Progenitor cell of endocrine pancreas (in vitro differentiated cells): ENCODE data around the gene GRIK2. TPM values are rescaled to one million over a fixed set of nuclear protein-coding genes. Genes with fewer than 3 reads are reported as not detected.

Experiments used
- DNase-seq: peaks from one replicate; pipeline ENCODE4 v3.0.0; 2021; ENCODE audit warnings: low spot score; ENCODE audit not compliant: unreplicated experiment
- H3K27ac Mint-ChIP-seq: 2 replicates; pipeline ENCODE4 v1.8.0; 2021; ENCODE audit warnings: mild to moderate bottlenecking, moderate library complexity, mixed read lengths
- H3K27me3 Mint-ChIP-seq: 2 replicates; pipeline ENCODE4 v1.8.0; 2021; ENCODE audit warnings: mixed read lengths
- H3K36me3 Mint-ChIP-seq: 2 replicates; pipeline ENCODE4 v1.8.0; 2022; ENCODE audit warnings: mixed read lengths; ENCODE audit not compliant: insufficient read depth
- H3K4me1 Mint-ChIP-seq: 2 replicates; pipeline ENCODE4 v1.8.0; 2021; ENCODE audit warnings: low read depth, mixed read lengths
- H3K4me3 Mint-ChIP-seq: 2 replicates; pipeline ENCODE4 v1.8.0; 2021; ENCODE audit warnings: low read depth, mild to moderate bottlenecking, moderate library complexity, mixed read lengths
- H3K9me3 Mint-ChIP-seq: 2 replicates; pipeline ENCODE4 v1.8.0; 2021; ENCODE audit warnings: low read depth, mixed read lengths
- total RNA-seq: library from RNA; stranded (reverse); gene quantifications from 2 replicates; pipeline ENCODE4 v1.2.1, GENCODE V29; 2021
- TF ChIP-seq, protein P1 (sequence below): fragments of 200-600 bp; sonication (generic); IDR thresholded peaks from one replicate; pipeline ENCODE4 v1.5.0; 2021; ENCODE audit warnings: antibody characterized with exemption, mild to moderate bottlenecking; ENCODE audit not compliant: unreplicated experiment

Gene GRIK2
- total RNA-seq, 1 donor from 2014 or later = 6.3 TPM

DNA sequence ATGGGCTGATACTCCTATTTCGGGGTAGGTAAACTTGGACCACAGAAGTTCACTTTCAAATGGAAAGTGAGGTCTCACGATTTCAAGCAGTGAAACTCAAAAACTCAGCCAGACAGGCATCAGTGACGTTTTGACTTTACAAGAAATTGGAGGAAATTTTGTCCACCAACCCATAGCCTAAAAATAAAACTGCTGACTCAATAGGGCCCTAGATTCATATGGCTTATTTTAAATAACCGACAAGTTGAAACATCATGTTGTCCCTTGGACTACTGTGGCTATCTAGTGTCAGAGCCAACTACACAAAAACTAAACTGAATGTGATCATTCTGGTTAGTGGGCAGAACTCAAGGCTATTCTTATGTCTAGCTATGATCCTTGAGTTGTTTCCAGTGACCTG lies 486.3 kb downstream of the GRIK2 start:
- no peaks in the 10 kb centered on the region for H3K36me3 Mint-ChIP-seq
- H3K27ac Mint-ChIP-seq = no peak overlapping the region
- no peak for DNase-seq
- TF ChIP-seq, protein P1, sequence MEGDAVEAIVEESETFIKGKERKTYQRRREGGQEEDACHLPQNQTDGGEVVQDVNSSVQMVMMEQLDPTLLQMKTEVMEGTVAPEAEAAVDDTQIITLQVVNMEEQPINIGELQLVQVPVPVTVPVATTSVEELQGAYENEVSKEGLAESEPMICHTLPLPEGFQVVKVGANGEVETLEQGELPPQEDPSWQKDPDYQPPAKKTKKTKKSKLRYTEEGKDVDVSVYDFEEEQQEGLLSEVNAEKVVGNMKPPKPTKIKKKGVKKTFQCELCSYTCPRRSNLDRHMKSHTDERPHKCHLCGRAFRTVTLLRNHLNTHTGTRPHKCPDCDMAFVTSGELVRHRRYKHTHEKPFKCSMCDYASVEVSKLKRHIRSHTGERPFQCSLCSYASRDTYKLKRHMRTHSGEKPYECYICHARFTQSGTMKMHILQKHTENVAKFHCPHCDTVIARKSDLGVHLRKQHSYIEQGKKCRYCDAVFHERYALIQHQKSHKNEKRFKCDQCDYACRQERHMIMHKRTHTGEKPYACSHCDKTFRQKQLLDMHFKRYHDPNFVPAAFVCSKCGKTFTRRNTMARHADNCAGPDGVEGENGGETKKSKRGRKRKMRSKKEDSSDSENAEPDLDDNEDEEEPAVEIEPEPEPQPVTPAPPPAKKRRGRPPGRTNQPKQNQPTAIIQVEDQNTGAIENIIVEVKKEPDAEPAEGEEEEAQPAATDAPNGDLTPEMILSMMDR = no peak
- no peaks in the 10 kb centered on the region for H3K27me3 Mint-ChIP-seq
- H3K9me3 Mint-ChIP-seq = peaks cover under 1% of the 10 kb centered on the region
- peaks cover 13% of the 10 kb centered on the region for H3K4me1 Mint-ChIP-seq
- no peak overlapping the region for H3K4me3 Mint-ChIP-seq

DNA sequence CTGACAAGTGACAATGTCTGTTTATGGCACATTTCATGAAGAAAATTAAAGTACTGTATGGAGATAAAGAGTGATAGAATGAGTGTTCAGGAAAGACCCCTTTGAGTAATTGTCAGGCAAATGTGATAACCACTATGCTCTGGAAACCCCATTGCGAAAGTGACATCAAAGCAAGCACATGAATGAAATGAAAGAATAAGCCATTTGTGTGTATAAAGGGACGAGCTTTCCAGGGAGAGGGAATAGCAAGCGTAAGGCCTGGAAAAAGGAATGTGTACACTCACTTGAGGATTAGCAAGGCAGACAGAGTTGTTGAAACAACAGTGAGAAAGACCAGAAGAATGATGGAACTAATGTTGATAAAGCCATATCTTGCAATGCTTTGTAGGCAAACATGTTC lies 490.0 kb downstream of the GRIK2 start:
- no peaks in the 10 kb centered on the region for H3K27me3 Mint-ChIP-seq
- H3K4me1 Mint-ChIP-seq = peaks cover 4% of the 10 kb centered on the region
- no peak for DNase-seq
- no peak overlapping the region for H3K4me3 Mint-ChIP-seq
- no peaks in the 10 kb centered on the region for H3K9me3 Mint-ChIP-seq
- no peak overlapping the region for H3K27ac Mint-ChIP-seq
- TF ChIP-seq, protein P1 = no peak
- H3K36me3 Mint-ChIP-seq = no peaks in the 10 kb centered on the region

DNA sequence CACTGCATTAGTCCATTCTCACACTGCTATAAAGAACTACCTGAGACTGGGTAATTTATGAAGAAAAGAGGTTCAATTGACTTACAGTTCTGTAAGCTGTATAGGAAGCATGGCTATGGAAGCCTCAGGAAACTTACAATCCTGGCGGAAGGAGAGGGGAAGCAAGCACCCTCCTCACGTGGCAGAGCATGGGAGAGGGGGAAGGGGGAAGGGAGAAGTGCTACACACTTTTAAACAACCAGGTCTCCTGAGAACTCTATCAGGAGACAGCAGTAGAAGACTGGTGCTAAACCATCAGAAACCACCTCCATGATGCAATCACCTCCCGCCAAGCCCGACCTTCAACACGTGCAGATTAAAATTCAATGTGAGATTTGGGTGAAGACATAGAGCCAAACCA lies 494.0 kb downstream of the GRIK2 start:
- H3K4me1 Mint-ChIP-seq = peaks cover 2% of the 10 kb centered on the region
- H3K27me3 Mint-ChIP-seq = no peaks in the 10 kb centered on the region
- H3K9me3 Mint-ChIP-seq = no peaks in the 10 kb centered on the region
- no peak overlapping the region for H3K4me3 Mint-ChIP-seq
- DNase-seq = no peak
- H3K36me3 Mint-ChIP-seq = no peaks in the 10 kb centered on the region
- no peak overlapping the region for H3K27ac Mint-ChIP-seq
- TF ChIP-seq, protein P1 = no peak

DNA sequence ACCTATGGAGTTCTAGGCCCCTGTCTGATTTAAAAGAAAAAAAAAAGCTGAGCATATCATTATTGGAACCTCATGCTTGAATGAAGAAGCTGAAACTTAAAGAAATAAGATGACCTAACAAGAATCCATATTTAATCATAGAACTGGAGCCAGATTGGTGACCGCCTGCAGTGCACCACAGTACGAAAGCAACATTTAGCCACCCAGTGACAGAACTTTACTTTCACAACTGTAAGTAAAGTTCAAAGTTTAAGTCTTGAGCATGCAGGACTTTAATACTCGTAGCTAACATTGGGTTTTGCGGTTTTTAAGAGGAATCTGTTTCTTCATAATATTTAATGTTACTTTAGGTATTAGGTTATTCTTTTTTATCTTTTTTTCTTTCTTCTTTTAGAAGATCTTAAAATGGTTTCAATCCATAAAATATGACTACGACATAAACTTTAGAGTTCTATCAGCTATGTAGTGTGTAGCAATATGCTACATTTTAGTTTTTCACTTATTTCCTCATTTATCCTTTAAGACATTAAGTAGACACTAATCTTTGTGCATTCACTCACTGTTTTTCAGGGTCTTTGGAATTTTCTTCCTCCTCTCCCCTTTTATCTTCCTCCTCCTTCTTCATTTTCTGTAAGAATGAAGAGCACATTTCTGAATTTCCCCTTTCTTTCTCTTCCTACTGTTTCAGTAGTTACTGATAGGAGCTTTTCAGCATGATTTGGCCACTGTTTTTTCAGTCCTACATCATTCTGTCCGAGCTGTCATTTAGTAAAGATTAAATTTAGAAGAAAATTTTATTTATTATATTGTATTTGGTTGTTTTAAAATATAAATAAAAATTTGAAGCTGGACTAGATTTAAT lies 514.1 kb downstream of the GRIK2 start:
- no peak overlapping the region for H3K4me3 Mint-ChIP-seq
- no peak overlapping the region for H3K27ac Mint-ChIP-seq
- no peak for DNase-seq
- TF ChIP-seq, protein P1 = no peak
- H3K36me3 Mint-ChIP-seq = no peaks in the 10 kb centered on the region
- no peaks in the 10 kb centered on the region for H3K4me1 Mint-ChIP-seq
- no peaks in the 10 kb centered on the region for H3K27me3 Mint-ChIP-seq
- H3K9me3 Mint-ChIP-seq = no peaks in the 10 kb centered on the region

DNA sequence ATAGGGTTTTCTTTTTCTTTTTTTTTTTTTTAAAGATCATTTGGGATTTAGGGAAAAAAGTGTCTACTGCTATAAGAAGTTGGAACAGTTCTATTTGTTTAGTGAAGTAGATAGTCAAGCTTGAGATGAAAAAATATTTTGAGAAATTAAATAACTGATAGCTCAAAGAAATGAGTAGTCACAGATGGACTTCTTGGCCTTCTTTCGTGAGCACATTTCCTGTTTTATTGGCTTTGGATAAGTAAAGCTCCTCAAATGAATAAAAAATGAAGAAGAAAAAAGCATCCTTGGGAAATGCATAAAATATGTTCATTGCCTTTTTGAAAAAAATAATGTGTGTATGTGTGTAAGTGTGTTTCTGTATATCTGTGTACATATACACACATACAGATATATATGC lies 515.9 kb downstream of the GRIK2 start:
- Mint-ChIP-seq H3K9me3 (no peaks in the 10 kb centered on the region), H3K27ac (no peak overlapping the region), H3K4me1 (no peaks in the 10 kb centered on the region), H3K36me3 (no peaks in the 10 kb centered on the region), H3K27me3 (no peaks in the 10 kb centered on the region), H3K4me3 (no peak overlapping the region)
- TF ChIP-seq, protein P1 = no peak
- no peak for DNase-seq
